22Rv1 (cell line): ENCODE data around the gene RIC8A.

ENCODE experiments used
- CTCF ChIP-seq: fragments of 450-650 bp; IDR thresholded peaks from 2 replicates; pipeline ENCODE4 v1.5.1; 2017; ENCODE audit warnings: mild to moderate bottlenecking
- ZFX ChIP-seq: fragments of 450-650 bp; IDR thresholded peaks from 2 replicates; pipeline ENCODE4 v1.6.1; 2017; ENCODE audit warnings: antibody characterized with exemption, borderline replicate concordance

GRCh38 chr11:250740-251299 lies 43.3 kb downstream of the RIC8A start:
- TF ChIP-seq CTCF (peak; percentile 82), ZFX (no peak)
